Endothelial cell of umbilical vein (primary cell): ENCODE data around the gene CCDC40. TPM values are rescaled to one million over a fixed set of nuclear protein-coding genes. Genes with fewer than 3 reads are reported as not detected.

ENCODE experiments used
- BruUV-seq: library from RNA; stranded (reverse); fragments of 400-500 nt; replicated peaks from 2 replicates; lab custom pipeline; 2021; lab: Mats Ljungman, UMichigan
- CTCF ChIA-PET: fragments of 300-600, 350-600 bp; sonication (Branson Sonifier 250); formaldehyde crosslinking; loops from one replicate; lab custom pipeline; 2021; ENCODE audit warnings: antibody characterized with exemption, inconsistent platforms; lab: Charles Lee
- POLR2A ChIA-PET: fragments of 300-600, 350-600 bp; sonication (Branson Sonifier 250); formaldehyde crosslinking; loops from one replicate; lab custom pipeline; 2021; ENCODE audit warnings: antibody characterized with exemption, inconsistent platforms; lab: Charles Lee
- DNase-seq: peaks from one replicate; pipeline ENCODE4 v3.0.0-alpha.2; 2011; ENCODE audit warnings: low read depth, low spot score
- FAIRE-seq: peaks from 2 replicates; lab custom pipeline; 2011; peaks lifted over from hg19 to GRCh38; lab: Jason Lieb, UNC
- H2AFZ ChIP-seq: 2 replicates; pipeline ENCODE4 v1.6.0; 2012; ENCODE audit warnings: low read depth, low read length, control low read depth, inconsistent platforms
- H3K27ac ChIP-seq: 2 replicates; pipeline ENCODE4 v1.5.1; 2011; ENCODE audit warnings: low read depth, mild to moderate bottlenecking, control low read depth, low read length, moderate library complexity; ENCODE audit not compliant: insufficient read depth
- H3K27me3 ChIP-seq, 2 experiments: 2 replicates each; pipeline versions ENCODE4 v1.6.0 to v1.6.1; 2011; ENCODE audit warnings: low read length in 2 of 2, mixed read lengths in 1 of 2; ENCODE audit not compliant: control insufficient read depth in 2 of 2, insufficient read depth in 2 of 2
- H3K36me3 ChIP-seq, 2 experiments: 2 replicates in 1 of 2; 3 replicates in 1 of 2; pipeline ENCODE4 v1.5.1; 2011; ENCODE audit warnings: low read length in 2 of 2, mild to moderate bottlenecking in 1 of 2, moderate library complexity in 1 of 2; ENCODE audit not compliant: control insufficient read depth in 2 of 2, insufficient read depth in 2 of 2; ENCODE audit errors: extremely low read depth in 1 of 2
- H3K4me1 ChIP-seq: 3 replicates; pipeline ENCODE4 v1.5.1; 2011; ENCODE audit warnings: mild to moderate bottlenecking, low read length; ENCODE audit not compliant: control insufficient read depth, insufficient read depth; ENCODE audit errors: extremely low read depth
- H3K4me2 ChIP-seq: 2 replicates; pipeline ENCODE4 v1.6.1; 2011; ENCODE audit warnings: low read length, control low read depth, mixed read lengths; ENCODE audit not compliant: insufficient read depth
- H3K4me3 ChIP-seq, 3 experiments: fragments of 200-600 bp in 1 of 3; sonication (generic), shearing (Covaris generic) in 1 of 3; replicated peaks in 1 of 3; 2 replicates each; pipeline ENCODE4 v1.5.1; 2011 to 2016; ENCODE audit warnings: control low read depth in 3 of 3, low read length in 3 of 3, mild to moderate bottlenecking in 2 of 3, inconsistent platforms in 1 of 3, low read depth in 1 of 3, moderate library complexity in 1 of 3; ENCODE audit not compliant: insufficient read depth in 1 of 3
- H3K79me2 ChIP-seq: 2 replicates; pipeline ENCODE4 v1.6.0; 2012; ENCODE audit warnings: low read length, inconsistent platforms; ENCODE audit not compliant: control insufficient read depth, insufficient read depth
- H3K9ac ChIP-seq: replicated peaks from 2 replicates; pipeline ENCODE3; 2011; ENCODE audit warnings: low read length, control low read depth; ENCODE audit not compliant: insufficient read depth; ENCODE audit errors: extremely low read depth
- H3K9me1 ChIP-seq: replicated peaks from 3 replicates; pipeline ENCODE4 v1.6.0; 2011; ENCODE audit warnings: mild to moderate bottlenecking, low read length; ENCODE audit not compliant: control insufficient read depth, insufficient read depth; ENCODE audit errors: extremely low read depth
- H3K9me3 ChIP-seq: replicated peaks from 2 replicates; pipeline ENCODE4 v1.5.1; 2012; ENCODE audit warnings: low read length, inconsistent platforms; ENCODE audit not compliant: control insufficient read depth, insufficient read depth
- H4K20me1 ChIP-seq: replicated peaks from 2 replicates; pipeline ENCODE3; 2011; ENCODE audit warnings: mild to moderate bottlenecking, low read length; ENCODE audit not compliant: control insufficient read depth, insufficient read depth; ENCODE audit errors: extremely low read depth
- CTCF ChIP-seq, 2 donors: IDR thresholded peaks; 1 replicate in 1 of 2; 2 replicates in 1 of 2; pipeline ENCODE4 v1.5.1; 2011; ENCODE audit warnings: low read length in 2 of 2, mild to moderate bottlenecking in 2 of 2, moderate library complexity in 2 of 2, control low read depth in 1 of 2, inconsistent platforms in 1 of 2, low read depth in 1 of 2; ENCODE audit not compliant: insufficient read depth in 1 of 2; ENCODE audit errors: extremely low read depth in 1 of 2
- EZH2 ChIP-seq: IDR thresholded peaks from 2 replicates; pipeline ENCODE4 v1.6.1; 2012; ENCODE audit warnings: borderline replicate concordance, low read depth, mild to moderate bottlenecking, moderate library complexity, low read length, inconsistent platforms; ENCODE audit not compliant: severe bottlenecking
- FOS ChIP-seq: IDR thresholded peaks from 2 replicates; pipeline ENCODE4 v1.6.1; 2011; ENCODE audit warnings: mild to moderate bottlenecking, low read length, moderate library complexity, borderline replicate concordance; ENCODE audit not compliant: insufficient read depth
- GATA2 ChIP-seq: IDR thresholded peaks from 2 replicates; pipeline ENCODE4 v1.7.0; 2011; ENCODE audit warnings: low read depth, mild to moderate bottlenecking, moderate library complexity, mixed read lengths, low read length; ENCODE audit not compliant: insufficient read length, insufficient read depth
- JUN ChIP-seq: IDR thresholded peaks from 2 replicates; pipeline ENCODE4 v1.6.1; 2011; ENCODE audit warnings: borderline replicate concordance, low read depth; ENCODE audit not compliant: insufficient read length, insufficient read depth
- MYC ChIP-seq: IDR thresholded peaks from one replicate; pipeline ENCODE4 v1.6.1; 2011; ENCODE audit warnings: mild to moderate bottlenecking, low read depth, low read length
- POLR2A ChIP-seq: IDR thresholded peaks from 2 replicates; pipeline ENCODE4 v1.6.1; 2012; ENCODE audit warnings: low read depth, mild to moderate bottlenecking, control low read depth, low read length
- POLR2AphosphoS5 ChIP-seq: IDR thresholded peaks from 2 replicates; pipeline ENCODE4 v1.6.1; 2012; ENCODE audit warnings: low read depth, mild to moderate bottlenecking, control low read depth, low read length, moderate library complexity; ENCODE audit not compliant: insufficient read depth
- dilution Hi-C: fragments of 300-500 bp; cut with MboI; formaldehyde crosslinking; loops from one replicate; pipeline ENCODE4 v1.15.0; 2019; ENCODE audit warnings: low sequenced_read_pairs; ENCODE audit not compliant: extremely low pct_ligation_motif_present
- intact Hi-C: fragments of 100-400 bp; cut with micrococcal nuclease; formaldehyde crosslinking; loops from one replicate; pipeline ENCODE4 v1.10.0; 2022
- polyA plus RNA-seq, 4 experiments: library from polyadenylated mRNA; depleted of rRNA in 3 of 4; stranded (reverse) in 3 of 4; unstranded in 1 of 4; fragments of >200 nt; gene quantifications; 2 replicates each; pipeline versions ENCODE4 v1.2.1 to v1.2.3, GENCODE V29; 2011 to 2012; ENCODE audit warnings: missing spikeins in 1 of 4
- total RNA-seq: library from RNA; stranded (reverse); gene quantifications from 2 replicates; pipeline ENCODE4 v1.2.3, GENCODE V29; 2021
- TF ChIP-seq, protein P1 (sequence below): IDR thresholded peaks from 2 replicates; pipeline ENCODE4 v1.6.1; 2011; ENCODE audit not compliant: insufficient read depth, insufficient read length

The CCDC40 gene
- total and polyA plus RNA-seq, 2 donors (not counting 3 experiments of a cell fraction or from before 2014, with no cell fraction given): 1.4 to 5.5 TPM

DNA sequence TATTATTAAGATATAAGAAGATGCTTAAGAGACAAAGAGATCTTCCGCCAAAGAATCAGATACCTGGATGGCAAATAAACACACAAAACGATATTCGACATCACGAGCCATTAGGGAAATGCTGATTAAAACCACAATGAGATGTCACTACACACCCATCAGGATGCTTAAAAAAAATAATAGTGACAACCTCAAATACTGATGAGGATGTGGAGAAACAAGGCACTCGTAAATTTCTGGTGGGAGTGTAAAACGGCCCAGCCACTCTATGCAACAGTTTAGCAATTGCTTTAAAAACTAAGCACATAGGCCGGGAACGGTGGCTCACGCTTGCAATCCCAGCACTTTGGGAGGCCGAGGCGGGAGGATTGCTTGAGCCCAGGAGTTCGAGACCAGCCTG, 40.2 kb upstream of the CCDC40 start:
- Histone ChIP-seq H3K9ac (no peak overlapping the region), H2AFZ (no peak overlapping the region), H3K27ac (no peak overlapping the region), H3K4me2 (no peak overlapping the region), H3K36me3 (peaks cover 0 to 3% of the 10 kb centered on the region in 2 experiments), H3K79me2 (no peaks in the 10 kb centered on the region), H3K9me1 (no peaks in the 10 kb centered on the region), H4K20me1 (no peaks in the 10 kb centered on the region), H3K9me3 (no peaks in the 10 kb centered on the region), H3K4me3 (no peak overlapping the region), H3K27me3 (no peaks in the 10 kb centered on the region), H3K4me1 (no peaks in the 10 kb centered on the region)
- no peak for DNase-seq
- BruUV-seq: no TSS peak
- intact Hi-C loops (no loop called here), dilution Hi-C loops (no loop called here)
- ChIA-PET POLR2A (no interaction called here), CTCF (interaction anchor here (0.8 to 3.2 kb wide), 3 partner anchors 8 to 12 kb away, joined by 3 to 11 read pairs (median 4); no protein-coding TSS in a partner anchor)
- TF ChIP-seq, protein P1, sequence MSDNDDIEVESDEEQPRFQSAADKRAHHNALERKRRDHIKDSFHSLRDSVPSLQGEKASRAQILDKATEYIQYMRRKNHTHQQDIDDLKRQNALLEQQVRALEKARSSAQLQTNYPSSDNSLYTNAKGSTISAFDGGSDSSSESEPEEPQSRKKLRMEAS: no peak
- no peak for TF ChIP-seq JUN
- no peak for TF ChIP-seq POLR2AphosphoS5
- no peak for TF ChIP-seq POLR2A
- no peak for TF ChIP-seq CTCF (IDR thresholded peaks at IDR 0.05; ENCODE audit: extremely low read depth in 1 of 2, insufficient read depth in 1 of 2, low read depth in 1 of 2, low read length in 2 of 2)
- TF ChIP-seq GATA2: no peak
- no peak for TF ChIP-seq EZH2
- TF ChIP-seq FOS: no peak
- TF ChIP-seq MYC: no peak
- FAIRE-seq: no peak
